Stimulated activated CD8-positive, alpha-beta memory T cell treated with anti-CD3 and anti-CD28 coated beads, Interleukin-7, amount 100 ng/mL, for 48 hours (primary cell): ENCODE measurements around the gene XIRP2.

Experiments
- DNase-seq, 2 donors: peaks; one replicate each; pipeline ENCODE4 v3.0.0-alpha.2; 2020; ENCODE audit warnings: low read depth in 1 of 2; ENCODE audit errors: extremely low read depth in 1 of 2

XIRP2 gene, protein sequence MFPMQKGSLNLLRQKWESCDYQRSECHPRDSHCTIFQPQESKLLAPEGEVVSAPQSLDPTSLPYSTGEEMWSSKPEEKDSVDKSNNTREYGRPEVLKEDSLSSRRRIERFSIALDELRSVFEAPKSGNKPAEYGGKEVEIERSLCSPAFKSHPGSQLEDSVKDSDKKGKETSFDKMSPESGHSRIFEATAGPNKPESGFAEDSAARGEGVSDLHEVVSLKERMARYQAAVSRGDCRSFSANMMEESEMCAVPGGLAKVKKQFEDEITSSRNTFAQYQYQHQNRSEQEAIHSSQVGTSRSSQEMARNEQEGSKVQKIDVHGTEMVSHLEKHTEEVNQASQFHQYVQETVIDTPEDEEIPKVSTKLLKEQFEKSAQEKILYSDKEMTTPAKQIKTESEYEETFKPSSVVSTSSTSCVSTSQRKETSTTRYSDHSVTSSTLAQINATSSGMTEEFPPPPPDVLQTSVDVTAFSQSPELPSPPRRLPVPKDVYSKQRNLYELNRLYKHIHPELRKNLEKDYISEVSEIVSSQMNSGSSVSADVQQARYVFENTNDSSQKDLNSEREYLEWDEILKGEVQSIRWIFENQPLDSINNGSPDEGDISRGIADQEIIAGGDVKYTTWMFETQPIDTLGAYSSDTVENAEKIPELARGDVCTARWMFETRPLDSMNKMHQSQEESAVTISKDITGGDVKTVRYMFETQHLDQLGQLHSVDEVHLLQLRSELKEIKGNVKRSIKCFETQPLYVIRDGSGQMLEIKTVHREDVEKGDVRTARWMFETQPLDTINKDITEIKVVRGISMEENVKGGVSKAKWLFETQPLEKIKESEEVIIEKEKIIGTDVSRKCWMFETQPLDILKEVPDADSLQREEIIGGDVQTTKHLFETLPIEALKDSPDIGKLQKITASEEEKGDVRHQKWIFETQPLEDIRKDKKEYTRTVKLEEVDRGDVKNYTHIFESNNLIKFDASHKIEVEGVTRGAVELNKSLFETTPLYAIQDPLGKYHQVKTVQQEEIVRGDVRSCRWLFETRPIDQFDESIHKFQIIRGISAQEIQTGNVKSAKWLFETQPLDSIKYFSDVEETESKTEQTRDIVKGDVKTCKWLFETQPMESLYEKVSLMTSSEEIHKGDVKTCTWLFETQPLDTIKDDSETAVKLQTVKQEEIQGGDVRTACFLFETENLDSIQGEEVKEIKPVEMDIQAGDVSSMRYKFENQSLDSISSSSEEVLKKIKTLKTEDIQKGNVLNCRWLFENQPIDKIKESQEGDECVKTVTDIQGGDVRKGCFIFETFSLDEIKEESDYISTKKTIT (N-terminal part only)

GRCh38 chr2:166888180-166888579, at the start of gene XIRP2:
TSS of gene XIRP2 (plus strand) at chr2:166888480. CDS start at chr2:166903483, 15,003 bp downstream.
- DNase-seq, result no peak

DNA sequence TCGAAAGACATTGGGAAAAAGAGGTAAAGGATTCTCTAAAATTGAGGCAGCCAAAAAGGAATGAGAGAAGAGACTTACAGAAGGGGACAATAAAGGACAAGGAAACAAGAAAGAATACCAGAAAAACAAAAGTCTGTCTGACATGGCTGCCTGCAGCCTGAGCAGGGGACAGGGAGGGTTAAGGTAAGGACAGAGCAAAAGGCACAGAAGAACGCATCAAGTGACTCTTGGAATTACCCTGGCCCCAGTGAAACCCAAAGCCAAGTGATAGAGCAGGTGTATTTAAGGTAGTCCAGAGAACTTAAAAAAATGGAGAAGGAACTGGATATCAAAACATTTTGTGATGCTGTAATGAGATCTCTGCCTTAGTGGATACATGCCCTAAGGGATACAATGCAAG, 47.1 kb upstream of the XIRP2 start:
- no peak for DNase-seq

DNA sequence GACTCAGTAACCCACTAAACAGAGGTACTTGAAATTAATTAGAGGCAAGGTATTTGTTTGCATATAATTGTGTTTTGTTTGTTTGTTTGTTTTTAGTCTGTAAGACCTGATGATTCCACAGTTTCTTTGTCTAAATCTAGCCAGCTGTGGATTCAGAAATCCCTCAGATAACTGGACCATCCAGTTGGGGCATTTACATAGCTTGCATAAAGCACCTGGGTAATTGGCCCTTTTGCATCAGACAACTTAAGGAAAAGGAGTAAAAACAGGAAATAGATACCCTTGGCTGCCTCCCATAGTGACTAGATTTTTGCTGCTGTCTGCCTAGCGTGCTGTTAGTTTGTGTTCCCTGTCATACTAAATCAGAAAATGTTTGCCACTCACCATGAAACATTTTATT, 46.6 kb upstream of the XIRP2 start:
- no peak for DNase-seq

- DNase-seq, result no peak
These were observed 44.2 kb upstream of the XIRP2 start for GRCh38 chr2:166844111-166844510.

GRCh38 chr2:166862468-166863132, 25.7 kb upstream of the XIRP2 start:
- no peak for DNase-seq

DNA sequence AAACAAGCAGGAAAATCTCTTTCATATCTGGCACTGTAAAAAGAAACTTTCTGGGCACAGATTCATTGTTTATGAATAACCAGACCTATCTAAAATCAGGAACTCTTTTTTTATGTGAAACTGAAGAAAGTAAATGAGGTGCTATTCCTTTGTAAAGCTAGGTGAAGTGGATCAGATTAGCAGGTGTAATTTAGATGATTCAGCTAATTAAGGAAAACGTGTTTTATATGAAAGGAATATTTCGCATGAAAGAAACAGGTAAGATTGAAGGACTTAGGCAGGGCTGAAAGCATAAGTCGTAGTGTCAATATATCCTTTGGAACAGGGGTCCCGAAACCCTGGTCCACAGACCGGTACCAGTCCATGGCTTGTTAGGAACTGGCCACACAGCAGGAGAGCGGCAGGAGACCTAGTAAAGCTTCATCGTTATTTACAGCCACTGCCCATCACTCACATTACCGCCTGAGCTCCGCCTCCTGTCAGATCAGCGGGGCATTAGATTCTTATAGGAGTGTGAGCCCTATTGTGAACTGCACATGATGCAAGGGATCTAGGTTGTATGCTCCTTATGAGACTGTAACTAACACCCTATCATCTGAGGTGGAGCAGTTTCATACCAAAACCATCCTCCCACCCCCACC, 20.3 kb upstream of the XIRP2 start:
- DNase-seq, result no peak

DNA sequence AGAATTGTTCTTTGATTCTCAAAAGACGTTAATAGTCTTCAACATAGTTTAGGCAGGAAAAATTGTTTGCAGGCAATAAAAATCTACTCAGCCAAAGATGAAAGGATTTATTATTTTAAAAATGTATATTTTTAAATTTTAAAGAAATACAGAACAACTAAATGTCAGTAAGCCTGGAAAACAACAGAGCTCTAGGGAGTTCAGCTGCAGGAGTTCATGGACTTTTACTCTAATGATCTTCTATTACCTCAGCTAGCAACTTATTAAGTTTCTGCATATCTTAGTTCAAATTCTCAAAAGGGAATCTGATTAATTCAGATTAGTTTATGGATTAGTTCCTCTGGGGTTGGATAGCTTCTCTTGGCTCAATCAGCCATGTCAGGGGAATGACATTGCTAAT, 17.9 kb upstream of the XIRP2 start:
- no peak for DNase-seq

DNA sequence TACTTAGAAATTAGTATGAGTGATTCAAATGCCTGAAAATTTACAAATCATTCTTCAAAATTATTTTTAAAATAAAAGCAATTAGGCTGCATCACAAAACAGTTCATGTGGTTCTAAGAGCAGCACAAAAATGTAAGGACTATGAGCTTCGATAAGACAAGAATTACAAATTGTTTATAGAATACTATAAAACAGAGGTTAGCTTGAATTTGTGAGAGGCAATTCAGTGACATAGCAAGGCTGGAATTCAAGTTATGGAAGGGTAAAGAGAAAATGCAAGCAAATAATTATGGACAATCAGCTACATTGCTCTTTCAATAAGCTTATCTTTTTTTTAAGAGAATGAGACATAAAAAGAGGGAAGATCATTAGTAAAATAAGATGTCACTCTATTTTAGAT, 7.1 kb upstream of the XIRP2 start:
- DNase-seq, result no peak

DNA sequence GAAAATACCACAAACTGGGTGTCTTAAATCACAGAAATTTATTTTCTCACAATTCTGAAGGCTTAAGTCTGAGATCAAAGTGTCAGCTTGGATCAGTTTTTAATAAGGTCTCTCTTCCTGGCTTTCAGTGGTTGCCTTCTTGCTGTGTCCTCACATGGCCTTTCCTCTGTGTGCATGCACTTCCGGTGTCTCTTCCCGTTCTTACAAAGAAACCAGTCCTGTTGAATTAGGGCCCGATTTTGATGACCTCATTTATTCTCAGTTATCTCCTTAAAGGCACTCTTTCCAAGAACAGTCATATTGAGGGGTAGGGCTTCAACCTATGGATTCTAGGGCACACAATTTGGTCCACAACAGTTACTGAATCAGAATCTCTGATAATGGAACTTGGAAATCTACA, 5.4 kb upstream of the XIRP2 start:
- no peak for DNase-seq

DNA sequence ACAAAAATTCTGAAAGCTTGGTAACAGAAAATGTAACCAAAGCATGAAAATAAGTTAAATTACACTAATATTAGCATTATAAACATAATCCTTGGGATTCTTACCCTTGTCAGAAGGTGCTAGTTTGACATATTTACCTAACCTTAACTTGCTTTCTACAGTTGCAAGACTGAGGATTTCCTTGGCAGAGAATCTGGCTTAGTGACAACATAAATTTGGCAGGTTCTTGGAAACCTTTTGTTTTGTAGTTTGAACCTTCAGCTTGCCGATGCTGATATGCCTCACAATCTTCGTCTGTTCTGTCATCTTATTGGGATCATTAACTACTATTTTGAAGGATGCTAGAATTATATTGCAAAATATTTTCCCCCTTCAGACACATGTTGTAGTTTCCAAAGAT, 3.4 kb downstream of the XIRP2 start:
- DNase-seq, result no peak

- no peak for DNase-seq
These were observed 4.1 kb downstream of the XIRP2 start for GRCh38 chr2:166892397-166892796.

- DNase-seq, result no peak
These were observed 7.0 kb downstream of the XIRP2 start for GRCh38 chr2:166895243-166895642.

DNA sequence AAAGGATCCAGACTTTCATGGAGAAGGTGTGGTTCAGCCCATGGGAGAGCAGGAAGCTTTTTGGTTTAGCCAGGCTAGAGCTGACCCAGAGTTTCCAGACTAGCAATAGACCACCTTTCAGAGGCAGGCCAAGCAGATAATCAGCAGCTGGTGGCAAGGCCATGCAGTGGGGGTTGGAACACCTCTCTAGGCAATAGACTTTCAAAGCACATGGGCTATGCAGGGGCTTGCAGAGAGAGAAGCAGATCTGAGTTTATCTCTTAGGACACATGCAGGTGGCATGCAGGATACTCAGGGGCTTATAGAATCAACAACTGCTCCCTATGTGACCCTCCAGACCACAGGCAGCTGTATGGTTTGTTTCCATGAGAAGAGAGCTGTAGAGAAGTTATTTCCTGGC, 9.4 kb downstream of the XIRP2 start:
- no peak for DNase-seq

DNA sequence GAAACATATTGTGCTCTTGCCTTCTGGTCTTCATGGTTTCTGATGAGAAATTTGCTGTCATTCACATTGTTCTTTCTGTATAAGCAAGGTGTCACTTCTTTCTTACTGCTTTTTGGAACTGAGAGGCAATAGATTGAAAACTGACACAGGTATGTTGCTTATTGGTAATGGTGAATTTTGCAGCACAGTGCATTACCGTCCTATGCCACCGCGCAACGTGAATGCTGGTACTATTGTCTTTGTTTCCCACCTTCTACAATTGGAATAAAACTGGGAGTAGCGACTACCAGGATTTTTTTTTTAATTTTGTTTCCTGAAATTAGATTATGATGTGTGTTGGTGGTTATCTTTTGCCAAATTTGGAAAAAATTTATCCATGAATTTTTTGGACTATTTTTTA, 11.4 kb downstream of the XIRP2 start:
- DNase-seq, result no peak

GRCh38 chr2:166900700-166901099, 12.4 kb downstream of the XIRP2 start:
- DNase-seq, result no peak

- DNase-seq, result no peak
These were observed 13.1 kb downstream of the XIRP2 start for GRCh38 chr2:166901336-166901735.

GRCh38 chr2:166916987-166917386, 28.7 kb downstream of the XIRP2 start:
- DNase-seq, result no peak

DNA sequence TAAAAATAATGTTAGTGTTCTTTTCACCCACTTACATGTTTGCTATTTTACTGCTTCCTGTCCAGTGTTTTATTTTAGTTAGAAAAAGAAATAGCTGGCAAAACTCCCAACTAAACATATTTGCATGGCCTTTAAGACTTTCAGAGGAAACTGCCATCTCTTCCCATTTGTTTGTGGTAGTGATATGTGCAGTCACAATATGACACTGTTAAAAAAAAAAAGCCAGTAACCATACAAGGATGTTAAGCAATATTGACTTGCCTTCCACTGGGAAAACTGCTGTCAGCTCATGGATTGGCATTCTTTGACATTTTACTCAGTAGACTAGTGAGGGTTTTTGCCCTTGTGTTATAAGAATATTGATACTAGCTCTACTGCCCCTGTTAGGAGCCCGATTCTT, 29.1 kb downstream of the XIRP2 start:
- DNase-seq, result no peak

GRCh38 chr2:166921261-166921896, 33.1 kb downstream of the XIRP2 start:
- no peak for DNase-seq

- no peak for DNase-seq
These were observed 36.7 kb downstream of the XIRP2 start for GRCh38 chr2:166924967-166925366.
